ENCODE results near the gene DYNLRB1. TPM values are rescaled to one million over a fixed set of nuclear protein-coding genes. Genes with fewer than 3 reads are reported as not detected.
A peak's percentile ranks its signal among the peaks of the same experiment; 100 is the strongest.

The DYNLRB1 gene
- total RNA-seq, 5 donors from 2014 or later (not counting 1 experiment from before 2014, with no cell fraction given) = 49.6 to 83.6 (median 73.8) TPM

GRCh38 chr20:34528921-34529297 is 12.7 kb downstream of the DYNLRB1 start:
- H3K27me3 ChIP-seq (replicated peaks in 1 of 2; ENCODE audit: control insufficient read depth in 2 of 2, extremely low read depth in 1 of 2, insufficient read depth in 2 of 2, low read length in 1 of 2) = no peaks in the 10 kb centered on the region
- H3K4me1 ChIP-seq (ENCODE audit: control insufficient read depth in 1 of 2, extremely low read depth in 1 of 2, insufficient read depth in 2 of 2, low read length in 2 of 2) = no peaks in the 10 kb centered on the region
- POLR2A ChIA-PET = interaction anchor here in 1 of 2 donors (0.6 kb wide), 1 partner anchor 84 kb away, joined by 5 read pairs; no protein-coding TSS in a partner anchor
- no peaks in the 10 kb centered on the region for H3K9me3 Mint-ChIP-seq
- peaks cover 11 to 24% (median 23%) of the 10 kb centered on the region in 3 donors for H3K4me1 Mint-ChIP-seq
- no peak overlapping the region for H3K27ac ChIP-seq (ENCODE audit: low read length)
- H3K9me3 ChIP-seq = no peaks in the 10 kb centered on the region
- H3K4me3 Mint-ChIP-seq = no peak overlapping the region
- DNase-seq (peak in 1 of 35 experiments; percentile 7), ATAC-seq (replicated peaks in 1 of 4) (no peak)
- peak overlapping the region in 1 of 2 donors; percentile 31 for H3K27ac Mint-ChIP-seq
- H3K36me3 ChIP-seq (ENCODE audit: control insufficient read depth in 2 of 2, extremely low read depth in 1 of 2, insufficient read depth in 1 of 2, low read length in 1 of 2) = peaks cover 9 to 79% of the 10 kb centered on the region in 2 donors
- CTCF ChIA-PET = no interaction called here
- WGBS (ENCODE audit: insufficient coverage) = no CpG with 5 or more reads among the region's 5 CpGs
- H3K4me3 ChIP-seq (ENCODE audit: control insufficient read depth in 1 of 2, extremely low read depth in 1 of 2, low read length in 1 of 2) = no peak overlapping the region
- H3K27me3 Mint-ChIP-seq = no peaks in the 10 kb centered on the region
- H3K36me3 Mint-ChIP-seq = peaks cover 29% of the 10 kb centered on the region

- Histone ChIP-seq H3K9me3 (no peaks in the 10 kb centered on the region), H3K27ac (ENCODE audit: low read length) (no peak overlapping the region), H3K27me3 (replicated peaks in 1 of 2; ENCODE audit: control insufficient read depth in 2 of 2, extremely low read depth in 1 of 2, insufficient read depth in 2 of 2, low read length in 1 of 2) (no peaks in the 10 kb centered on the region), H3K36me3 (ENCODE audit: control insufficient read depth in 2 of 2, extremely low read depth in 1 of 2, insufficient read depth in 1 of 2, low read length in 1 of 2) (peaks cover 11 to 88% of the 10 kb centered on the region in 2 donors), H3K4me1 (ENCODE audit: control insufficient read depth in 1 of 2, extremely low read depth in 1 of 2, insufficient read depth in 2 of 2, low read length in 2 of 2) (no peaks in the 10 kb centered on the region), H3K4me3 (ENCODE audit: control insufficient read depth in 1 of 2, extremely low read depth in 1 of 2, low read length in 1 of 2) (no peak overlapping the region)
- ChIA-PET POLR2A (interaction anchor here in 1 of 2 donors (0.6 kb wide), 1 partner anchor 85 kb away, joined by 5 read pairs; no protein-coding TSS in a partner anchor), CTCF (interaction anchor here in 1 of 2 donors (1.2 kb wide), 1 partner anchor 14 kb away, joined by 3 read pairs; no protein-coding TSS in a partner anchor)
- H3K27me3 Mint-ChIP-seq = no peaks in the 10 kb centered on the region
- 98% methylated on average over 3 of the region's 3 CpGs for WGBS (ENCODE audit: insufficient coverage)
- H3K4me3 Mint-ChIP-seq = no peak overlapping the region
- no peak overlapping the region for H3K27ac Mint-ChIP-seq
- DNase-seq = peak in 1 of 35 experiments; percentile 0
- peaks cover 36% of the 10 kb centered on the region for H3K36me3 Mint-ChIP-seq
- peaks cover 7 to 23% (median 20%) of the 10 kb centered on the region in 3 donors for H3K4me1 Mint-ChIP-seq
- ATAC-seq (replicated peaks in 1 of 4) = no peak
- H3K9me3 Mint-ChIP-seq = no peaks in the 10 kb centered on the region
Measured at GRCh38 chr20:34529742-34530141, 13.5 kb downstream of the DYNLRB1 start.

GRCh38 chr20:34530342-34530741 is 14.1 kb downstream of the DYNLRB1 start:
- Histone ChIP-seq H3K4me1 (ENCODE audit: control insufficient read depth in 1 of 2, extremely low read depth in 1 of 2, insufficient read depth in 2 of 2, low read length in 2 of 2) (no peaks in the 10 kb centered on the region), H3K4me3 (ENCODE audit: control insufficient read depth in 1 of 2, extremely low read depth in 1 of 2, low read length in 1 of 2) (no peak overlapping the region), H3K9me3 (no peaks in the 10 kb centered on the region), H3K36me3 (ENCODE audit: control insufficient read depth in 2 of 2, extremely low read depth in 1 of 2, insufficient read depth in 1 of 2, low read length in 1 of 2) (peaks cover 12 to 89% of the 10 kb centered on the region in 2 donors), H3K27me3 (replicated peaks in 1 of 2; ENCODE audit: control insufficient read depth in 2 of 2, extremely low read depth in 1 of 2, insufficient read depth in 2 of 2, low read length in 1 of 2) (no peaks in the 10 kb centered on the region), H3K27ac (ENCODE audit: low read length) (no peak overlapping the region)
- H3K27me3 Mint-ChIP-seq = no peaks in the 10 kb centered on the region
- H3K9me3 Mint-ChIP-seq = no peaks in the 10 kb centered on the region
- CTCF ChIA-PET = interaction anchor here (0.5 to 1.2 kb wide), 3 partner anchors 15 to 780 kb away, joined by 3 read pairs; no protein-coding TSS in a partner anchor
- H3K27ac Mint-ChIP-seq = no peak overlapping the region
- peaks cover 4 to 20% (median 18%) of the 10 kb centered on the region in 3 donors for H3K4me1 Mint-ChIP-seq
- H3K4me3 Mint-ChIP-seq = no peak overlapping the region
- peaks cover 36% of the 10 kb centered on the region for H3K36me3 Mint-ChIP-seq
- DNase-seq (no peak), ATAC-seq (replicated peaks in 1 of 4) (no peak)
- POLR2A ChIA-PET = no interaction called here
- WGBS (ENCODE audit: insufficient coverage) = no CpG with 5 or more reads among the region's 5 CpGs

- no peak for ATAC-seq (replicated peaks in 1 of 4)
- Histone ChIP-seq H3K9me3 (no peaks in the 10 kb centered on the region), H3K4me3 (ENCODE audit: control insufficient read depth in 1 of 2, extremely low read depth in 1 of 2, low read length in 1 of 2) (no peak overlapping the region), H3K27me3 (replicated peaks in 1 of 2; ENCODE audit: control insufficient read depth in 2 of 2, extremely low read depth in 1 of 2, insufficient read depth in 2 of 2, low read length in 1 of 2) (no peaks in the 10 kb centered on the region), H3K27ac (ENCODE audit: low read length) (no peak overlapping the region), H3K36me3 (ENCODE audit: control insufficient read depth in 2 of 2, extremely low read depth in 1 of 2, insufficient read depth in 1 of 2, low read length in 1 of 2) (peaks cover 19 to 89% of the 10 kb centered on the region in 2 donors), H3K4me1 (ENCODE audit: control insufficient read depth in 1 of 2, extremely low read depth in 1 of 2, insufficient read depth in 2 of 2, low read length in 2 of 2) (no peaks in the 10 kb centered on the region)
- WGBS (ENCODE audit: insufficient coverage) = 100% methylated on average over 4 of the region's 8 CpGs
- Mint-ChIP-seq H3K27ac (no peak overlapping the region), H3K4me1 (peaks cover 4 to 12% (median 10%) of the 10 kb centered on the region in 3 donors), H3K27me3 (no peaks in the 10 kb centered on the region), H3K4me3 (no peak overlapping the region), H3K36me3 (peaks cover 38% of the 10 kb centered on the region), H3K9me3 (no peaks in the 10 kb centered on the region)
- POLR2A ChIA-PET = interaction anchor here in 1 of 2 donors (0.6 to 0.7 kb wide), 2 partner anchors 115 to 1011 kb away, joined by 4 read pairs; no protein-coding TSS in a partner anchor
- no peak for DNase-seq
- CTCF ChIA-PET = interaction anchor here (0.6 kb wide), 2 partner anchors 10 to 176 kb away, joined by 3 read pairs; no protein-coding TSS in a partner anchor
Measured at GRCh38 chr20:34531608-34532265, 15.5 kb downstream of the DYNLRB1 start.

GRCh38 chr20:34532320-34532719 is 16.1 kb downstream of the DYNLRB1 start:
- no peak for ATAC-seq (replicated peaks in 1 of 4)

GRCh38 chr20:34532756-34533155 is 16.5 kb downstream of the DYNLRB1 start:
- CTCF ChIA-PET = no interaction called here
- Mint-ChIP-seq H3K36me3 (peaks cover 41% of the 10 kb centered on the region), H3K27me3 (no peaks in the 10 kb centered on the region), H3K9me3 (no peaks in the 10 kb centered on the region), H3K4me1 (peaks cover 4 to 12% (median 10%) of the 10 kb centered on the region in 3 donors), H3K4me3 (no peak overlapping the region), H3K27ac (no peak overlapping the region)
- ATAC-seq (replicated peaks in 1 of 4) (no peak), DNase-seq (no peak)
- no peaks in the 10 kb centered on the region for H3K9me3 ChIP-seq
- peaks cover 25 to 89% of the 10 kb centered on the region in 2 donors for H3K36me3 ChIP-seq (ENCODE audit: control insufficient read depth in 2 of 2, extremely low read depth in 1 of 2, insufficient read depth in 1 of 2, low read length in 1 of 2)
- H3K27ac ChIP-seq (ENCODE audit: low read length) = no peak overlapping the region
- no peaks in the 10 kb centered on the region for H3K27me3 ChIP-seq (replicated peaks in 1 of 2; ENCODE audit: control insufficient read depth in 2 of 2, extremely low read depth in 1 of 2, insufficient read depth in 2 of 2, low read length in 1 of 2)
- 99% methylated on average over 7 of the region's 7 CpGs for WGBS (ENCODE audit: insufficient coverage)
- H3K4me1 ChIP-seq (ENCODE audit: control insufficient read depth in 1 of 2, extremely low read depth in 1 of 2, insufficient read depth in 2 of 2, low read length in 2 of 2) = no peaks in the 10 kb centered on the region
- POLR2A ChIA-PET = no interaction called here
- H3K4me3 ChIP-seq (ENCODE audit: control insufficient read depth in 1 of 2, extremely low read depth in 1 of 2, low read length in 1 of 2) = no peak overlapping the region

More at GRCh38 chr20:34532320-34532719, 16.1 kb downstream of the DYNLRB1 start:
- H3K9me3 Mint-ChIP-seq = no peaks in the 10 kb centered on the region
- H3K4me1 ChIP-seq (ENCODE audit: control insufficient read depth in 1 of 2, extremely low read depth in 1 of 2, insufficient read depth in 2 of 2, low read length in 2 of 2) = no peaks in the 10 kb centered on the region
- H3K4me3 Mint-ChIP-seq = no peak overlapping the region
- no peaks in the 10 kb centered on the region for H3K27me3 Mint-ChIP-seq
- H3K9me3 ChIP-seq = no peaks in the 10 kb centered on the region
- WGBS (ENCODE audit: insufficient coverage) = 87% methylated on average over 8 of the region's 8 CpGs
- no peak overlapping the region for H3K4me3 ChIP-seq (ENCODE audit: control insufficient read depth in 1 of 2, extremely low read depth in 1 of 2, low read length in 1 of 2)
- DNase-seq = no peak
- POLR2A ChIA-PET = no interaction called here
- H3K27me3 ChIP-seq (replicated peaks in 1 of 2; ENCODE audit: control insufficient read depth in 2 of 2, extremely low read depth in 1 of 2, insufficient read depth in 2 of 2, low read length in 1 of 2) = no peaks in the 10 kb centered on the region
- no peak overlapping the region for H3K27ac Mint-ChIP-seq
- peaks cover 21 to 89% of the 10 kb centered on the region in 2 donors for H3K36me3 ChIP-seq (ENCODE audit: control insufficient read depth in 2 of 2, extremely low read depth in 1 of 2, insufficient read depth in 1 of 2, low read length in 1 of 2)
- H3K36me3 Mint-ChIP-seq = peaks cover 40% of the 10 kb centered on the region
- CTCF ChIA-PET = no interaction called here
- H3K4me1 Mint-ChIP-seq = peaks cover 4 to 12% (median 10%) of the 10 kb centered on the region in 3 donors
- no peak overlapping the region for H3K27ac ChIP-seq (ENCODE audit: low read length)
